Measurements from ENCODE around the gene GMEB1.

GMEB1 gene

DNA sequence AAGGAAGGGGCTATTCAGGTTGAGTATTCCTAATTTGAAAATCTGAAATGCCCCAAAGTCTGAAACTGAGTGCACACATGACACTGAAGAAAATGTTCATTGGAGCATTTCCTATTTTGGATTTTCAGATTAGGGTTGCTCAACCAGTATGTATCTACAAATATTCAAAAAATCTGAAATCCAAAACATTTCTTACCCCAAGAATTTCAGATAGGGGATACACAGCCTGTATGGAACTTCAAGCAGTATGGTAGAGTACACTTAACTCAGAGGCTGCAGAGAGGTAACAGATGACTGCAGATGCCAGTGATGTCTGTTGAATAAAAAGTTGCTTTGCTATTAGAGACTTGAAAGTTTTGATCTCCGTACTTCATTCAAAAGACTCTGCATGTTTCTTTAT, 87.1 kb downstream of the GMEB1 start:
- TF ChIP-seq, protein P1, sequence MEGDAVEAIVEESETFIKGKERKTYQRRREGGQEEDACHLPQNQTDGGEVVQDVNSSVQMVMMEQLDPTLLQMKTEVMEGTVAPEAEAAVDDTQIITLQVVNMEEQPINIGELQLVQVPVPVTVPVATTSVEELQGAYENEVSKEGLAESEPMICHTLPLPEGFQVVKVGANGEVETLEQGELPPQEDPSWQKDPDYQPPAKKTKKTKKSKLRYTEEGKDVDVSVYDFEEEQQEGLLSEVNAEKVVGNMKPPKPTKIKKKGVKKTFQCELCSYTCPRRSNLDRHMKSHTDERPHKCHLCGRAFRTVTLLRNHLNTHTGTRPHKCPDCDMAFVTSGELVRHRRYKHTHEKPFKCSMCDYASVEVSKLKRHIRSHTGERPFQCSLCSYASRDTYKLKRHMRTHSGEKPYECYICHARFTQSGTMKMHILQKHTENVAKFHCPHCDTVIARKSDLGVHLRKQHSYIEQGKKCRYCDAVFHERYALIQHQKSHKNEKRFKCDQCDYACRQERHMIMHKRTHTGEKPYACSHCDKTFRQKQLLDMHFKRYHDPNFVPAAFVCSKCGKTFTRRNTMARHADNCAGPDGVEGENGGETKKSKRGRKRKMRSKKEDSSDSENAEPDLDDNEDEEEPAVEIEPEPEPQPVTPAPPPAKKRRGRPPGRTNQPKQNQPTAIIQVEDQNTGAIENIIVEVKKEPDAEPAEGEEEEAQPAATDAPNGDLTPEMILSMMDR (conservative IDR thresholded peaks at IDR 0.05; ENCODE audit: low read depth, low read length): no peak
- DNase-seq (ENCODE audit: low read depth): no peak
- no peak overlapping the region for H3K4me3 ChIP-seq (ENCODE audit: low read length)

DNA sequence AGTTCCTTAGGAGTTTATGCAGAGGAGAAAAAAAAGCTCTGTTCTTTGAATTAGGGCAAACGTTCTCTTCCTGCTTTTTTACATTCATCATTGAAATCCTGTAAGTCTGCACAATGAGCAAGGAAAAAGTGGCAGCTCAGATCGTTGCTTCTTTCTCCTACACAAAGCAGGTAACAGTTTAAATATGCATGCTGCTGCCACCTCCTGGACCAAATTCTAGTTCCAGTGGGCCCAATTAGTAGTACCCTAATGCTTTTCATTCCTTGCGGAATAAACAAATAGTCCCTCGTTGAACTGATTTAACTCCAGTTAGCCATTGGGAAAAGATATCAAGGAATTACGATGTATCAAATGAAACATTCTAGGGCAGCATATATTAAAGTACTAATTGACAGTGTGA, 88.3 kb downstream of the GMEB1 start:
- H3K4me3 ChIP-seq (ENCODE audit: low read length): no peak overlapping the region
- DNase-seq (ENCODE audit: low read depth): no peak

DNA sequence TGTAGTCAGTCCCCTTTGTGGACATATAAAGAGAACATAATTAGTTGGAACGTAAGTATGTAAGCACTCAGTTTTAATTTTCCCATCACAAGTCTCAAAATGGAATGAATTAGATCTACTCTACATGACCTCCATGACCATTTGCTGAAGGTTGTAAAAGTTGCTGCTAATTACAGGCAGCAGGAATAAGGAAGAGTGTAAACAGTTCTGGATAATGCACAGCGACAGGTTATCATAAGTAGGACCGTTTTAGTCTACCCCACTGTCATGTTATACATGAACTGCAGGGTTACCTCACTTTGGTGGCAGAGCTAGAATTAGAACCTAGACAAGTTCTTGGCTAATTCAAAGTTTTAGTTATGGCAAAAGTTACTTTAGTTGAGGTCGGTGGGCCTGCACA, 89.8 kb downstream of the GMEB1 start:
- TF ChIP-seq, protein P1 (conservative IDR thresholded peaks at IDR 0.05; ENCODE audit: low read depth, low read length): no peak
- DNase-seq (ENCODE audit: low read depth): no peak
- no peak overlapping the region for H3K4me3 ChIP-seq (ENCODE audit: low read length)

More for the DNA sequence above, 88.3 kb downstream of the GMEB1 start:
- TF ChIP-seq, protein P1 (conservative IDR thresholded peaks at IDR 0.05; ENCODE audit: low read depth, low read length): peak; percentile 45

DNA sequence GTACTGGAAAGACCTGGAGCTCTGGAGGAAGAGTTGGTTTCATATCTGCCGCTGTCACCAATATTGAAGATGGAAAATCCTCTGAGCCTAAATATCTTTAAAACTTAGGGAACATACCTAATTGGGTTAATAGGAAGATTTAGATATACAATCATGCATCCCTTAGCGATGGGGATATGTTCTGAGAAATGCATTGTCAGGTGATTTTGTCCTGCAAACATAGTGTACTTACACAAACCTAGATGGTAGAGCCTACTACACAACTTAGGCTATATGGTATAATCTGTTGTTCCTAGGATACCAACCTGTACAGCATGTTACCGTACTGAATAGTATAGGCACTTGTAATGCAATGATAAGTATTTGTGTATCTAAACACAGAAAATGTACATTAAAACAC, 90.7 kb downstream of the GMEB1 start:
- no peak overlapping the region for H3K4me3 ChIP-seq (ENCODE audit: low read length)
- DNase-seq (ENCODE audit: low read depth): no peak
- TF ChIP-seq, protein P1 (conservative IDR thresholded peaks at IDR 0.05; ENCODE audit: low read depth, low read length): no peak

DNA sequence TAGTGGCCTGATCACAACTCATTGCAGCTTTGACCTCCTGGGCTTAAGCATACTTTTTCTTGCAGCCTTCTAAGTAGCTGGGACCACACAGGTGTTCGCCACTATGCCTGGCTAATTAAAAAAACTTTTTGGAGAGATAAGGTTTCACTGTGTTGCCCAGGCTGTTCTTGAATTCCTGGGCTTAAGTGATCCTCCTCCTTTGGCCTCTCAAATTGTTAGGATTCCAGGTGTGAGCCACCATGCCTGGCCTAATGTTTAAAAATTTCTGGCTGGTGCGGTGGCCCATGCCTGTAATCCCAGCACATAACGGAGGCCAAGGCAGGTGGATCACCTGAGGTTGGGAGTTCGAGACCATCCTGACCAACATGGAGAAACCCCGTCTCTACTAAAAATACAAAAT, 92.6 kb downstream of the GMEB1 start:
- H3K4me3 ChIP-seq (ENCODE audit: low read length): no peak overlapping the region
- TF ChIP-seq, protein P1 (conservative IDR thresholded peaks at IDR 0.05; ENCODE audit: low read depth, low read length): no peak
- DNase-seq (ENCODE audit: low read depth): no peak

DNA sequence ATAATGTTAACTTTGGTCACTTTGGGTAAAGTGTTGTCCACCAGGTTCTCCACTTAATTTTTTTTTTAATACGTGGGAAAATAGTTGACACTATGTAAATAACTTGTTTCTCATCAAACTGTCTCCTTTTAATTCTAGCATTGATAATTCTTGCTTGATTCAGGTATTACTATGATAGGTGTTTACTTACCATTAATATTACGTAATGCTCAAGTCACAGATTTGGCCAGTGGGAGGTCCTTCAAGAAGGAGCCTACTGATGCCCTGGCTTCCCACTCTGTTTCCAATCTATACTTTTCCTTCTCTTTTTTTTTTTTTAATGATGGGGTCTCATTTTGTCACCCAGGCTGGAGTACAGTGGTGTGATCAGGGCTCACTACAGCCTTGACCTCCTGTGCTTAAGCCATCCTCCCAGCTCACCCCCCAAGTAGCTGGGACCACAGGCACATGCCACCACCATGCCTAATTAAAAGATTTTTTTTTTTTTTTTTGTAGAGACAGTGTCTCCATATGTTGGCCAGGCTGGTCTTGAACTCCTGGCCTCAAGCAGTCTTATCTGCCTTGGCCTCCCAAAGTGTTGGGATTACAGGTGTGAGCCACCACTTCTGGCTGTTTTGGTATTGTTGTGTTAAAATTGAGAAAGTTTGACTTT, 98.1 kb downstream of the GMEB1 start:
- DNase-seq (ENCODE audit: low read depth): no peak
- TF ChIP-seq, protein P1 (conservative IDR thresholded peaks at IDR 0.05; ENCODE audit: low read depth, low read length): no peak
- no peak overlapping the region for H3K4me3 ChIP-seq (ENCODE audit: low read length)
